GM19468 (cell line): ENCODE results near the gene MUC2.

Experiments used
- ATAC-seq: cut with Tn5 transposase; IDR thresholded peaks from one replicate; pipeline ENCODE4 v1.9.1; 2021; ENCODE audit warnings: mild to moderate bottlenecking, moderate library complexity, moderate number of reproducible peaks; ENCODE audit not compliant: unreplicated experiment; ENCODE audit errors: extremely low read depth

MUC2 gene

GRCh38 chr11:1101318-1102089 lies 26.8 kb downstream of the MUC2 start:
- no peak for ATAC-seq

- no peak for ATAC-seq
Measured at GRCh38 chr11:1102221-1102971, 27.7 kb downstream of the MUC2 start.

- no peak for ATAC-seq
Measured at GRCh38 chr11:1102996-1103395, 28.3 kb downstream of the MUC2 start.

GRCh38 chr11:1103401-1104360 lies 29.0 kb downstream of the MUC2 start:
- no peak for ATAC-seq

- ATAC-seq, result no peak
Measured at GRCh38 chr11:1104411-1105182, 29.9 kb downstream of the MUC2 start.

- ATAC-seq, result no peak
Measured at GRCh38 chr11:1105183-1105565, 30.5 kb downstream of the MUC2 start.

- ATAC-seq, result no peak
Measured at GRCh38 chr11:1106387-1106786, 31.7 kb downstream of the MUC2 start.

- ATAC-seq, result no peak
Measured at GRCh38 chr11:1107316-1108245, 32.9 kb downstream of the MUC2 start.

- no peak for ATAC-seq
Measured at GRCh38 chr11:1108246-1108900, 33.7 kb downstream of the MUC2 start.

- ATAC-seq, result no peak
Measured at GRCh38 chr11:1109101-1109917, 34.6 kb downstream of the MUC2 start.

- ATAC-seq, result no peak
Measured at GRCh38 chr11:1109918-1110705, 35.4 kb downstream of the MUC2 start.

- no peak for ATAC-seq
Measured at GRCh38 chr11:1111545-1112212, 37.0 kb downstream of the MUC2 start.

- no peak for ATAC-seq
Measured at GRCh38 chr11:1112351-1113191, 37.9 kb downstream of the MUC2 start.

- ATAC-seq, result no peak
Measured at GRCh38 chr11:1113405-1114201, 38.9 kb downstream of the MUC2 start.
